Measurements from ENCODE around the gene UNK.
"Not testable (repeated sequence)": the region's sequence is repeated elsewhere in the genome, so short reads cannot be mapped to it uniquely, and the experiment has no call there.

Gene UNK

GRCh38 chr17:75754378-75755204 lies 30.0 kb upstream of the UNK start:
- no peak for DNase-seq

GRCh38 chr17:75755205-75755901 lies 29.3 kb upstream of the UNK start:
- DNase-seq = no peak

DNA sequence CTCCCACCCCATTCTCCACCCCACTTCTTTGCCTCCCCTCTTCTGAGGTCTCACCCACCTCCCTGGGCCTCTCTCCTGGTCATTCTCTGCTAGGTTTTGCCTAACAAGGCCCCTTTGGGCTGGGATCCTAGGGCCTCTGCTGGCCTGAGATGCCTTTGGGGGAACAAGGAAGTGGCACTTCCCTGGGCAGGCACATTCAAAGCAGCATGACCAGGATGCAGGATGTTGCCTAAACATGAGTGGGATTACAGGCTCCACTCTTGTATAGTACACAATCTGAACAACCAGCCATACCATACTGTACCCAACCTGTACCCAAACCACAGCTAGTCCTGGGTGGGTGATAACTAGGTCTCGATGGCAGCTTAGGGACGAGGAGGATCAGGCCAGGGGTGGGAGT lies 28.6 kb upstream of the UNK start:
- DNase-seq = no peak

DNA sequence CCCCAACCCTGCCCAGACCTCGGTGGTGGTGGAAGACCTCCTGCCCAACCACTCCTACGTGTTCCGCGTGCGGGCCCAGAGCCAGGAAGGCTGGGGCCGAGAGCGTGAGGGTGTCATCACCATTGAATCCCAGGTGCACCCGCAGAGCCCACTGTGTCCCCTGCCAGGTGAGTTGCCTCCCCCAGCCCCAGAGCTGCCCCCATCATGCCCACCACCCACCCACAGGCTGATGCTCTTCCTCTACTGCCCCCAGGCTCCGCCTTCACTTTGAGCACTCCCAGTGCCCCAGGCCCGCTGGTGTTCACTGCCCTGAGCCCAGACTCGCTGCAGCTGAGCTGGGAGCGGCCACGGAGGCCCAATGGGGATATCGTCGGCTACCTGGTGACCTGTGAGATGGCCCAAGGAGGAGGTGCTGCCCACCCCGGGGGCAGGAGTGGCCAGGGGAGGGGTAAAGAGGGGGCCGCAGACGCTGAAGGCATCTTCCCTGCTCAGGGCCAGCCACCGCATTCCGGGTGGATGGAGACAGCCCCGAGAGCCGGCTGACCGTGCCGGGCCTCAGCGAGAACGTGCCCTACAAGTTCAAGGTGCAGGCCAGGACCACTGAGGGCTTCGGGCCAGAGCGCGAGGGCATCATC lies 28.0 kb upstream of the UNK start:
- no peak for DNase-seq

- no peak for DNase-seq
These were observed 27.4 kb upstream of the UNK start for GRCh38 chr17:75757086-75757681.

- no peak for DNase-seq
These were observed 26.3 kb upstream of the UNK start for GRCh38 chr17:75758131-75758905.

DNA sequence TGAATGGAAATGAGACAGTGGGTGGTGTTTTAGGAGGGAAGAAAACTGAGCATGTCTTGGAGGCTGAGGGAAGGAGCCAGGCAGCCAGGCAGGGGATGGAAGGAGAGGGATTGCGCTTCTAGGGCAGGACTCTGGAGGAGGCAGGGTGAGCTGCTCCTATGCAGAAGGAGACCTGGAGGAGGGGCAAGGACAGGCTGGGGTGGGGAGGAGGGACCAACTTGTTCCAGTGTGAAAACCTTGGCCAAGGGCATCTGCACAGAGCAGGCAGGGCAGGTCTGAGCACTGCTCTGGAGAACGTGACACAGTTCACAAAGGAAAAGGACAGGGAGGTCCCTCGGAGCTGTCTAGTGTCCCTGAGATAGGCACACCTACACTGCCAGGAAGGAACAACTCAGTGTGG lies 25.1 kb upstream of the UNK start:
- DNase-seq = no peak

DNA sequence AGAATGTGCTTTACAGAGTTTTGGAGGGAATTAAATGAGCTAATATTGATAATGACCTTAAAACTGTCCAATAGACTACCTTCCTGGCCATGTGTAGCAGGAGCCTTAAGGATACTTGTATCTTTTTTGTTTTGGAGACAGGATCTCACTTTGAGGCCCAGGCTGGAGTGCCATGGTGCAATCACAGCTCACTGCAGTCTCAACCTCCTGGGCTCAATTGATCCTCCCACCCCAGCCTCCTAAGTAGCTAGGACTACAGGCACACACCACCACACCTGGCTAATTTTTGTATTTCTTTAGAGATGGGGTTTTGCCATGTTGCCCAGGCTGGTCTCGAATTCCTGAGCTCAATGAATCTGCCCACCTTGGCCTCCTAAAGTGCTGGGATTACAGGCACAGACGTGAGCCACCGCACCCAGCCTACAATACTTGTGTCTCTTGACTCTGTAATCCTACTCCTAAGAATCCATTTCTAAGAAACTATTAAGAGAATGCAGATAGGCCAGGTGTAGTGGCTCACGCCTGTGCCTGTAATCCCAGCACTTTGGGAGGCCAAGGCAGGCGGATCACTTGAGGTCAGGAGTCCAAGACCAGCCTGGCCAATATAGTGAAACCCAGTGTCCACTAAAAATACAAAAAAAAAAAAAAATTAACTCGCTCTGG lies 24.5 kb upstream of the UNK start:
- not testable (repeated sequence) for DNase-seq

DNA sequence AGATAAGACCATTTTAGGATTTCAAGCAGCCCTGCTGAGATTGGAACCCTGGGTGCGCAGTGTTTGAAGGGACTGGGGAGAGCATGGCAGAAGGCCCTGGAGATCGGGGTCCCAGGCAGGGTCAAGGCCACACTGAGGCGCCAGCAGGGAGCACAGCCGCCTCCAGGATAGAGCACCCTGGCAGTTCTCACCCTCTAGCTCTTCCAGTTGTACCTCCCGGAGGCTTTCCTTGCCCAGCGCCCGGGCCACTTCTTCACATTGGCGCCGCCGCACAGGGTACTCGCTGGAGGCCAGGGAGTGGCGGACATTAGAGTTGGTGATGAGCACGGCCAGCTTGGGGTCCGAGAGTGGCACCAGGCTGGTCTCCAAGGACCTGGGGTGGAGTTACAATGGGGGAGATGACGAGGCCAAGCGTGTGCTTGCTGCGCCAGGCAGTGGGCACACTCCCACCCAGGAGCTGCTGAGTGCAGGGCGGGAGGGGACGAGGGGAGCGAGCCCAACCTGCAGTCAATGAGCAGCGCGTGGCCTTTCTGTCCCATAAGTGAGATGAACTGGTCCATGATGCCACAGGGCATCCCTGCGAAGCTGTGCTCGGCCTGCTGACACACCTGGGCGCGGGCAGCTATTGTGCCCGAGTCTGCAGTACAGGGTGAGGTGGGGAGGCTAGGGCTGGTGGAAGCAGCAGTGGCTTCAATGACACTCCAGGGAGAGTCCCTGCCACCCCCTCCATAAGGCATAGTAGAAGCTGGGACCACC lies 21.9 kb upstream of the UNK start:
- no peak for DNase-seq

DNA sequence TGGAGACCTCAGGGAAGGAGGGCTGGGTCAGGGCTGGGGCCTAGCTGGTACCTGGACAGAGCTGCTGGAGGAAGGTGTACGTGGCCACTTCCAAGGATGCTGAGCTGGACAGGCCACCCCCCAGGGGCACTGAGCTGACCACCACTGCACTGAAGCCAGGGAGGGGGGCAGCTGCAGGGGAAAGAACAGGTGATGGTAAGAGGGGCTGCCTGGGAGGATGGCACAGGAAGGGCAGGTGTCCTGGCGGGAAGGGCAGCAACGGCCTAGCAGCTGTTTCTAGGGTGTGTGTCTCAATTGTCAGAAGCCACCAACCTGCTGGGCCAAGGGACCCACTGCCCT lies 21.4 kb upstream of the UNK start:
- no peak for DNase-seq

GRCh38 chr17:75763613-75764416 lies 20.8 kb upstream of the UNK start:
- DNase-seq = no peak

GRCh38 chr17:75764417-75764710 lies 20.2 kb upstream of the UNK start:
- no peak for DNase-seq

GRCh38 chr17:75764711-75765421 lies 19.7 kb upstream of the UNK start, which contains the start of gene GALK1:
TSS of gene GALK1 (minus strand) at chr17:75765192. CDS start at chr17:75765136, 56 bp downstream.
- peak; percentile 71 to 76 for DNase-seq

- DNase-seq = no peak
These were observed 18.6 kb upstream of the UNK start for GRCh38 chr17:75765981-75766380.

DNA sequence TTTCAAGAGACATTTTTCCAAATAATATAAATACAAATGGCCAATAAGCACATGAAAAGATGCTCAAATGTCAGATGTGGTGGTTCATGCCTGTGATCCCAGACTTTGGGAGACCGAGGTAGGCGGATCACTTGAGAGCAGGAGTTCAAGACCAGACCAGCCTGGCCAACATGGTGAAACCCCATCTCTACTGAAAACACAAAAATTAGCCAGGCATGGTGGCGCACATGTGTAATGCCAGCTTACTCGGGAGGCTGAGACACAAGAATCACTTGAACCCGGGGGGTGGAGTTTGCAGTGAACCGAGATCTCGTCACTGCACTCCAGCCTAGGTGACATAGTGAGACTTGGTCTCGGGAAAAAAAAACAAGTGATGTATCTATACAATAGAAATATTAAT lies 16.7 kb upstream of the UNK start:
- DNase-seq = no peak

DNA sequence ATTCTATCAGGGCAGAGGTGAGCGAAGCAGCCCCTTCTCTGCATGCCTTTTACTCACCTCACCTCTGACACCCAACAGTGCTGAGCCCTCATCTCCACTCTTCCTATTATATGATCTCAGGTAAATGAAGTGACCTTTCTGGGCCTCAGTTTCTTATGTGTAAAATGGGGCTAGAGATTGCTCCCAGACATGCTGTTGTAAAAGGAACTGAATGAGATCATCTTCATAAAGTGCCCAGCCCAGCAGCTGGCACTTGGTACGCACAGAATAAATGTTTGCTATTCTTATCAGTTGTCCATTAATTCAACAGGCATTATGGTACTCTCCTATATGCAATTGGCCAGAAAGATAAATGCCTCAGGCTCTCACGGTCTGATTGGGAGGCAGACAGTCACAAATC lies 15.1 kb upstream of the UNK start:
- no peak for DNase-seq

GRCh38 chr17:75771334-75772281 lies 13.0 kb upstream of the UNK start:
- no peak for DNase-seq

GRCh38 chr17:75773121-75773807 lies 11.3 kb upstream of the UNK start:
- DNase-seq = no peak
